HG03558 (cell line): ENCODE results near the gene GADD45A.
"Not testable (repeated sequence)": the region's sequence is repeated elsewhere in the genome, so short reads cannot be mapped to it uniquely, and the experiment has no call there.

Experiments
- ATAC-seq: cut with Tn5 transposase; IDR thresholded peaks from one replicate; pipeline ENCODE4 v1.9.1; 2021; ENCODE audit warnings: moderate number of reproducible peaks; ENCODE audit not compliant: unreplicated experiment; ENCODE audit errors: extremely low read depth

GADD45A gene

DNA sequence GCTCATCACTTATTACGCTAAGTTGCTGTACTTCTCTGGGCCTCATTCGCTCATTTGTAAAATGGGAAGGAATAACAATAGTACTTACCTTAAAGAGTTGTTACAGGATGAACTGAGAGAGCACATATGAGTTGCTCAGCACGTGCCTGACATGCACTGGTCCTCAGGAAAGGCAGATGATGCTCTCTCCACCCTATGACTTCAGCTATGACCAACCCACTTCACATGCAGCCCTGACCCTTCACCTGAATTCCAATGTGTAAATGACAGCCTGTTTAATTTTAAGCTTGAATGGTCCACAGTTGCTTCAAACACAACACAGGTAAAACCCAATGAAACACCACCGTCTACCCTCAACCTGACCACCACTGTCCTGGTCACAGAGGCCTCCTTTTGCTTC is 32.9 kb downstream of the GADD45A start:
- no peak for ATAC-seq

DNA sequence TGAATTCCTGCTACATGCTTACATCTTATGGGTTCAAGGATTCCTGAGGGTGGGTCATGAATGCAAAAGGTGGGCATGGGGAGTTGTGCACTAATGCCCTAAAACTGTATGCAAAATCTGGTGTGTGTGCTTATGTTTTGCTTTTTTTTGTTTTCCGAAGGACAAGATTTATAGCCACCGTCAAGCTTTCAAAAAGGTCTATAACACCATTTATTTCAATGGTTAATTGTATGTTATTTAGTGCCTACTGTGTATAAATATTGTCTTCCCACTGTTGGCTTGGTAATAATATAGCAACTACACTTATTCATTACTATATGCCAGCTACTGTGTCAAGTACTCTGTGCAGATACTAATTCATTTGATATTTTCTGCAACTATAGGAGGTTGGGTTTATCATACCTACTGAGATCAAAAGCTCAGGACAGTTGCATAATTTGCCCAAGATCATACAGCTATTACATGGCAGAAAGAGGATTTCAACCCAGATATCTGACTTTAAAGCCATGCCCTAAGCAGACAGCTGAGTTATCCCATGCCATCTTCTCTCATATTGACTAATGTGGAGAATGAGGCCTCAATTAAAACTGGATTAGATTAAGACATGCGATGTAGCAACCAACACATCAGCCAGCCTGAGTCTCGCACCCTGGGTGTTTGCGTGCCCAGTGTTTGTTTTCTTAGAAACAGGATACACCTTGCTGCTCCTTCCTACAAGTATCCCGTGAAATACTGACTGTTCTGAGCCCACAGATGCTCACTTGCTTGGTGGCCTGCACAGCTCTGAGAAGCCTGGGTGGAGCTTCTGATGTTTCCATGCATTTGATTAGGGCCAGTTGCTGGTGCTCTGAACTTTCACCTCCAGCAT is 34.6 kb downstream of the GADD45A start:
- no peak for ATAC-seq

DNA sequence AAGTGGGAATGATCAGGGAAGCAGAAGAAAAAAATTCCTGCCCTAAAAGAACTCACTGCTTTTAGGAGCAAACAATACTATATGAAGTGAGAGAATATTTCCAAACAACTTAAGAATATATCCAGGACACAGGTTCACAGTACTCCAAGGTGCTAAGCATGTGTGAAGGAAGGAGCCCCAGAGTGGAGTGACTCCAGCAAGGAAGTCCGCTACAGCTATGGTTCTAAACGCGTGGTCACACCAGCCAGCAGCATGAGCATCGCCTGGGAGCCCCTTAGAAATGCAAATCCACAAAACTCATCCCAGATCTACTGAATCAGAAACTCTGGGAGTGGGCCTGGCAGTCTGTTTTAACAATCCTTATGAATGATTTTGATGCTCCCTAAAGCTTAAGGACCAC is 36.1 kb downstream of the GADD45A start:
- no peak for ATAC-seq

DNA sequence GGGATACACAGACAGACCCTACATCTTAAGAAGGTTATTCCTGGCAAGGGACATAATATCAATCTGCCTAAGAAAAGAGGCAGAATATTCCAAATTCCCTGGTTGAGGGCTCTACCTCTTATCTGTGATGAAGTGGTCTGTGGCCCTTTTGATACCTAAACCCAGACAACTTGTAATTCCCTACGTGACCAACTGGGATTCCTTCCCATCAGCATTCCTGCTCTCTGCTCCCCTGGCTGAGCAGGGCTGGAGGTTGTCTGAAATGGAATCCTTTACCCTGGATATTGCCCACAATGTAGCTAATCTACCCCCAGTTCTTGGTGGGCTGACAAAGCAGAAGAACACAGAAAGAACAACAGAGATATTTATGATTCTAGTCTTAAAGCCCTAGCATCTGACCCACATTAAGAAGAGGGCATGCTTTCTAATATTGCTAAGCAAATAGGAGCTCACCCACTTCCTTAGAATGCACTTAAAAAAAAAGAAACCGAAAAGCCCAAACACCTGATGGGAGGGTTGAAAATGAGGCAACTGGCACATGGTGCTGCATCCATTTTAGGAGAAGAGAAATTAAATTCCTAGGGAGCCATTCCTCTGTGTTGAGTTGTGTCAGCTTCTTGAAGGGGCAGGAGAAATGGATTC is 36.8 kb downstream of the GADD45A start:
- no peak for ATAC-seq

DNA sequence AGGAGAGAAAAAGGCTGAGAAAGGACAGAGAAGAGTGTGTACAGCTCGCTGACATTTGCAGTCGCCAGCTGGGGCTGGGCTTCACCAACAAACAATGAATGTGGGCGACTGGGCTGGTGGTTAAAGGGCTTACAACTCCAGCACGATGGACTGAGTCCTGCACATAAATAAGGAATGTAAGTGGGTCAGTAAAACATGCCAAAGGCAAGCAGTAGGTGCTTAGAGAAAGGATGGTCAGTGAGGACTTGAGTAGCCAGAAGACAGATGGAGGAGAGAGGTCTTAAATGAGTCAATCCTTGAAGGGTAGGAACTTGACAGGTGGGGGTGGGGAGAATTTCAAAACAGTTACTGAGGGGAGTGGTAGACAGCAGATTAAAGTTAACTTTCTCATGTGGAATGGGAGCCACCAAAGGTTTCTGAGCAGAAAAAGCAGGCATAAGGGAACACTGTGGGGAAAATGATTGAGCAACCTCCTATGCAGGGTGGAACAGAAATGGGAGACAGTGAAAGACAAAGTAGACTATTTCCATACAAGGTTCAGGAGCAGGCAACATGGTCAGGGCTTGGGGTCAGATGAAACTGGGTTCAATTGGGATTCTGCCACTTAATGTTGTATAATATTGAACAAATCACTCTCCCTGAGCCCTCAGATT is 37.4 kb downstream of the GADD45A start:
- no peak for ATAC-seq

DNA sequence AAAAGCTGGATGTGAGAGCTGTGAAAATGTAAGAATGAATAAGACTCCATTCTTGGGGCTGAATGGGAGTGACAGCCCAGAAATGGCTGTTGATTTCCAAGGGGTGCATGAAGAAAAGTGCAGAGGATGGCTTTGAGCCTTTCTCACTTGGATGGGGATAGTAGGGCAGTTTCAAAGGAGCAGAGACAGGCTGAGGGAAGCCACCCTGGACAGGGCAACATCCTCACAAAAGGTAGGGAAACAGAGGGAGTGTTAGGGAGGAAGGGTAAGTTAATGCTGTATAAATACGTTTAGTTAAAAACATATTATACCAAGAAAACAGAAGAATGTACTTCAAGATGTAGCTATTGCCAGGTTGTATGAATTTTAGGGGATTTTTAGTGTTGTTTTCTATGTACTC is 38.1 kb downstream of the GADD45A start:
- no peak for ATAC-seq

DNA sequence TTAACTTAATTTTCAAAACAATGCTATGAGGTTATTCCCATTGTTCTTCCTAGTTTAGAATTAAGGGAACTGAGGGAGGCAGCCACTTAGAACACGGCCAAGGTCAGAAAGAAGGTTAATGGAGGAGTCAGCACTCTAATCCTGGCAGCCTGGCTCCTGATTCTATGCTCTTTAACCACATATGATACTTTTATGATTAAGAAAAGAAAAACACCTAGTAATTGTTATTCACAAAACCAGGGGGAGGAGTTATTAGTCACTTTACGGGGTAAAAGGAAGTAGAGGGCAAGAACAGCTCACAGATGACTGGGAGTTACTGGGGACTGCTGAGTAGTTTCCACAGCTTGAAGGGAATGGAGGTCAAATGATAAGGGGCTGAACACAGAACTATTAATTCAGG is 38.6 kb downstream of the GADD45A start:
- ATAC-seq: peak; percentile 91

DNA sequence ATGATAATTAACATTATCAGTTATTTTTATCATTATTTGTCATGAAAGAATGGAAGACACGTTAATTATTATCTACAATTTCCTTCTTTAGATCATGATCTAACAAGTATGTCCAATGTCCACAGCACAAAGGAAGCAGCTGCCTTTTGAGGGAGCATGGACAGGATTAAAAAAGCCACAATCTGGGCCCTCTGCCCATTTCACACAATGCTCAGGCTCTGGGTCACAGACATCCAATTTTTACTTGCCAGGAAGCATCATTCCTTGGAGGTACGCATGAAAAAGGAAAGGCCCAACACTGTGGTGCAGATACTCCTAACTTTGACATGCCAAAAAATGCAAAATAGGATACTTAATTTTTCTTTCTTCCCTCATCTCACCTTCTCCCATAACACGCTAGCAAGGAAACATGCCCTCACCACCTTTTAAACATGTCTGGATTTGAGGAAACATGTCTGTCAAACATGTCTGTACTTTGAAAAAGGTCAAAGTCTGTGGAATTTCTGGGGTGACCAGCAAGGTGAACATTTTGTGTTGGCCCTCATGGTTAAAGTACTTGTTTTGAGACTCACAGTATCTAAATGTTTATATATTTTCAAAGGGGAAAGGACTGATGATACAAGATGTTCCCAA is 40.0 kb downstream of the GADD45A start:
- ATAC-seq: no peak

DNA sequence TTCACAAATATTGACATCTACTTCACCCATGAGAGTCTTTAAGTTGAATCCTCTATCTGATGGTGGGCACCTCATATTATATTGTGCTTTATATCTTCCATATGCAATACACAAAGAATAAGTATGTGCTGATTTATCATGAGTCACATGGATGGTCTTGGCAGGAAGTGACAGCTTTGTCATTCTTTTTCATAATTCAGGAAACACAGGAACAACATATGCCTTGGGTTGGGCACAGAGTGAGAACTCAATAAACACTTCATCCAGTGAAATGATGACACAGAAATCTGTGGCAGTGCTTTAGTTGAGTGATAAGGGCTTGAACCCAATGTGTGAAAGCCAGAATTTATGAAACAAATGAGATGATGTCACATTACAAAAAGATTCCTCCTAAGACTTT is 41.2 kb downstream of the GADD45A start:
- ATAC-seq: no peak

DNA sequence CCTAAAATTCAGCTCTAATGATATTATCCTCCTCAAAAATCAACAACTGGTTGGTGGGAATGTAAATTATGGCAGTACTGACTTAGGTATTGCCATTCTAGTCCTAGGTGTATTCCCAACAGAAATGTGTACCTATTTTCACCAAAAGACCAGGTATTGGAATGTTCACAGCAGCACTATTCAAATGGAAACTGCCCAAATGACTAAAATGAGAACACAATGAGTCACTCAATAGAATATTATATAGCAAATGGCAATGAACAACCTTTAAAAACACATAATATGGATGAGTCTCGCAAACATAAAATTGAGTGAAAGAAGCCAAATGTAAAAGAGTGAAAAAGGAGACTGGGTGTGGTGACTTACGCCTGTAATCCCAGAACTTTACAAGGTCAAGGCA is 44.9 kb downstream of the GADD45A start:
- ATAC-seq: no peak

DNA sequence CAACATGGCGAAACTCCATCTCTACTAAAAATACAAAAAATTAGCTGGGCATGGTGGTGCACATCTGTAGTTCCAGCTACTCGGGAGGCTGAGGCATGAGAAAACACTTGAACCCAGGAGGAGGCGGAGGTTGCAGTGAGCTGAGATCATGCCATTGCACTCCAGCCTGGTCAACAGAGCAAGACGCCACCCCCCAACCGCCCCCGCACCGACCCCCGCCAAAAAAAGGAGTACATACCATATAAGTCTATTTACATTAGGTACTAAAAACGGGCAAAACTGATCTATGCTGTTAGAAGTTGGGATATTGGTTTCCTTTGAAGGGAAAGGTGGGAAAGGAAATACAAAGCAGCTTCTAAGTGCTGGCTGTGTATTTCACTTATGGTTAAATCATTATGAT is 45.3 kb downstream of the GADD45A start:
- ATAC-seq: not testable (repeated sequence)

DNA sequence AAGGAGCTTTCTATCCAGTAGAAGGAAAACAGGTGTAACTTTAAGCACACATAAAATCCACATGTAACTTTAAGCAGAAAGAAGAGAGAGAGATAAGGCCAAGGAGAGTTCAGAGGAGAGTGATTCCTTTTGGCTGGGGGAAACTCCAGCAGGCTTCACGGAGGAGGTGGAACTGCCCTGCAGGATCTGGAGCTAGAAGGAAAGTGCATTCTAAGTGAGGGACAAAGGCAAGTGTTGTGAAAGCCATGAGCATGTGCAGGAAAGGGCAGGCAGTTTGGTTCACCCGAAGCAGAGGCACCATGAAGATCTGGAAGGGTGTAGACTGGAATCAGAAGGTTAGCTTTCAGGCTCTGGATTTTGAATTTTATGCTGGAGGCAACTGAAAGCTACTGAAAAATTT is 46.3 kb downstream of the GADD45A start:
- no peak for ATAC-seq

DNA sequence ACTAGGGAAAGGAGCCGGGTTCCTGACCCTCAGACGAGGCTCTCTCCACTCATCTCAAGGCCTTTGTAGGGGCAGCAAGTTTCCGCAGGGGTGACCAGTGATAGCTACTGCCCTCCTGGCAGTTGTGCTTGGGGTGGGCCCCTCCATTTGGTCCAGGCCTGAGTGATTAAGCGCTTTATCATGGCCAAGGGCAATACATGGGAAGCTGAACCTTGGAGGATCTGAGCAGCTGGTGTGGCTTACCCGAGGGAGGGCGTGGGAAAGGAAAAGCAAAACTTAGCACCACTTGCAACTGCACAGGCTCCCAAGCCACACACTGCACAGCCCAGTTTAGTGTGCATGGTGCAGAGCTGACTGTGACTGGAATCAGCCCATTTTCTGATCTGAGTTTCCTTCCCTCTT is 47.8 kb downstream of the GADD45A start:
- peak; percentile 24 for ATAC-seq

DNA sequence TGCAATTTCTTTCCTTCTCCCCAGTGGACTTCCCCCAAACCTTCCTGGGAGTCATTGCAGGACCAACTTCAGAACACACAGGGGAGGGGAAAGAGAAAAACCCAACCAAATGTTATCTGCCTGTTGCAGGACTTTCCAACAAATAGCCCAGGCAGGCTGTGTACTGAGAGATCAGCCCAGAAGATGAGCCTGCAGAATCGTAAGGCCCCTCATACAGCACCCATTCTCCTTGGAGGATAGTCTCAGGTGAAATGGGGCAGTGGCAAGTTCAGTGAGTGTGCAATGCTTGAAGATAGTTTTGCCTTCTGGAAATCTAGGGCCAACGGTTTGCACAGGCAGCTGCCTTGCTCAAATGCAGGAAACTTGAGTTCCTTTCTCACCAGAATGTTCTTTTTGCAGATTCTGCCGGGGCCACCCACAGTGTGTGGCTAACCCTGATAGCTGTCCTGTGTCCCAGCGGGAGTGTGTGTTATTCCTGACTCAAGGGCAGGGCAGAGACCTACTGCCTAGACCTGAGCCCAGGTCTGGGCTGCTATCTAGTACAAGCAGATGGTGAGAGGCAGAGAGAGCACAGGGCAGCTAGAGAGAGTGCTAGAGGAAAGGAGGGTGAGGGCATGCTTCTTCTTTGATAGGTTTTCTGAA is 48.8 kb downstream of the GADD45A start:
- ATAC-seq: no peak

DNA sequence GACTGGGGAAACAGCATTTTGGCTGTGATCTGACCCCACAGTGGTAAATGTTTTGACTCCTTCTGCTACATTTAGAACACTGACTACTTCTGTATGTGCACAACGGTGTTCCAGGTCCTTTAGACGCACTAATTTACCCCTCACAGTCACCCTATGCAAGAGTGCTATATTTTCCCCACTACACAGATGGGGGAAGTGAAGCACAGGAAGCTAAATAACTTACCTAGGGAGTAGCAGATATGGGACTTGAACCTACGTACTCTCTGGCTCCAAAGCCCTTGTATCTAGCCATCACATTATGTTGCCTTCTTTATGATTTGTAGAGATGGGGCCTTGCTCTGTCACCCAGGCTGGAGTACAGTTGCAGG is 49.3 kb downstream of the GADD45A start:
- ATAC-seq: no peak

DNA sequence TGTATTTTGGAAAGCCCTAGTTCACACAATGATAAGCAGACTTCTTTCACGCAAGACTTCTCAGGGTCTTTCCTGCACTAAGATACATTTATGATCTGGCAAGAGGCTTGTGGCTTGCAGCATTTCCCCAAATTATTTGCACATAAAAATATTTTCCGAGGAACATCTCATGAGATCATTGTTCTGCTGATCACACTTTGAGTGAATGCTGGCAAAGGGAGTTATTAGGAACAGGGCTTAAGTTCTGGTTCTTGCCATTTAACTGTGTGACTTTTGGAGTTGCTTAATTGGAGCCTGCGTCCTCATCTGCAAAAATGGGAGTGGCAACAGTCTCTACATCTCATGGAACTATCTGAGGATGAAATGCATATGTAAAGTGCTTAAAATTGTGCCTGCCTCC is 50.2 kb downstream of the GADD45A start:
- no peak for ATAC-seq

DNA sequence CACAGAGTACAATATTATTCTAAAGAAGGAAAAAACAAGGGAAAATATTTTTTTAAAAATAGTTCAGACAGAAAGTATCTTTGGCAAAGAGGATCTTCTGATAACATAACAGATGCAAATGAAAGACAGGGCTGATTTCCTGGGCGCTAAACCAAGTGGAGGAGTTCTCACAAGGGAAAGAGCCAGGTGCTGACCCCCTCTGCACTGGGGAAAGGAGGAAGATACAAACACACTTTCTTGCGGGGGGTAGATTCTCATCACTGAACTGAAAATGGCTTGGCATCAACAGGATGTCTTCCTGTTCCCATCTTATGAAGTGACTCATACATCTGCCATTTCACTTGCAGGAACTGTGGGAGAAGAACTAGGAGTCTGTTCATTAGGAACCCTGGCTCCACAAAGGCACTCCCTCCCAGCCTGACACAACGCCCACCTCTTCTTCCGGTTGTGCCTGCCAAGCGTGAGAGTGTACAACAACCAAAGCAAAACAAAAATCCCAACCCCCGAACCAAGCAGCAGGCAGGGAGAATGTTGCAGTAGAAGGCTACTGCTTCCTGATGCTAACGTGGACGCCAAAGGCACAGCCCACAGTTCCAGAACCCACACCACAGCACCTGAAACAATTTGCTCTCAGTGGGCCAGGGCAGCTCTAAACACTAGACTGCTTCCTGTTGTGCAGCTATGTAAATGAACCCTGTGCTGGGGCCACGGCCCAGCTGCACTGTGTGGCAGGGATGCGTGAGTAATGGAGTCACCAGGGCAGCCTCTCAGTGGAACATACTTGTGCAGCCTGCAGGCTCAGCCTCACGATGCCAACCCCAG is 51.0 kb downstream of the GADD45A start:
- ATAC-seq: peak; percentile 93

DNA sequence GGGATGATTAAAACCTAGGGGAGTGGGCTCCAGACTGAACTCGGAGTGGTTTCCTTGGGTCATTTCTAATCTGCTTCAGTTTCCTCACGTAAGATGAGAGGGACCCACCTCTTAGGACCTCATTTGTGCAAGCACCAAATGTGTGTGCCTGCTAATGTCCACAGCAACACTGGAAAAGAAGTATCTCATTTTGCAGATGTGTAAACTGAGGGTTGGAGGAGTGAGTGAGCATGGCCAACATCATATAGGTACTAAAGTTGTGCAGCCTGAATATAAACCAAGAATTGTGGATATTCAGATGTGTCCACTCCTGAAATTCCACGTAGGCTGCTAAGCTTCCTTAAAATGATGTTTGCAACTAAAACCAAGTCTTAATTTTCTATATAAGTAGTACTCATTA is 51.7 kb downstream of the GADD45A start:
- no peak for ATAC-seq

DNA sequence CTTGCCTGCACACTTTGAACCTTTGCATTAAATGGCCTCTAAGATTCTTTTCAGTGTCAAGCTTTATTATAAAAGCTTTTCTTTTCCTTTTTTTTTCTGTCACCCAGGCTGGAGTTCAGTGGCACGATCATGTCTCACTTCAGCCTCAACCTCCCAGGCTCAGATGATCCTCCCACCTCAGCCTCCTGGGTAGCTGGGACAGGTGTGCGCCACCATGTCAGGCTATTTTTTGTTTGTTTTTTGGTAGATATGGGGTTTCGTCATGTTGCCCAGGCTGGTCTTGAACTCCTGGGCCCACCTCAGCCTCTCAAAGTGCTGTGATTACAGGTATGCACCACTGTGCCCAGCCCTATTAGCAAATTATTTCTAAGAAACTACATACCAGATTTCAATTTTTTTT is 52.9 kb downstream of the GADD45A start:
- no peak for ATAC-seq
